SW 1271 (cell line): ENCODE measurements around the gene SPRR4.
"Not testable (repeated sequence)": the region's sequence is repeated elsewhere in the genome, so short reads cannot be mapped to it uniquely, and the experiment has no call there.

Experiments
- DNase-seq, 2 experiments: peaks; one replicate each; lab custom pipeline; 2025; lab: John Stamatoyannopoulos, UW

Gene SPRR4

GRCh38 chr1:152965853-152966252, 4.6 kb upstream of the SPRR4 start:
- DNase-seq = no peak

- no peak for DNase-seq
Measured at GRCh38 chr1:152967201-152967600, 3.2 kb upstream of the SPRR4 start.

- DNase-seq = no peak
Measured at GRCh38 chr1:152968248-152968647, 2.2 kb upstream of the SPRR4 start.

- DNase-seq = no peak
Measured at GRCh38 chr1:152969036-152969435, 1.4 kb upstream of the SPRR4 start.

GRCh38 chr1:152972196-152972886, 1.9 kb downstream of the SPRR4 start:
- DNase-seq = no peak

GRCh38 chr1:152976688-152977087, 6.2 kb downstream of the SPRR4 start:
- DNase-seq = no peak

GRCh38 chr1:152977614-152978013, 7.2 kb downstream of the SPRR4 start:
- DNase-seq = no peak

GRCh38 chr1:152980676-152981075, 10.2 kb downstream of the SPRR4 start:
- no peak for DNase-seq

- no peak for DNase-seq
Measured at GRCh38 chr1:152981146-152981871, 10.9 kb downstream of the SPRR4 start.

- no peak for DNase-seq
Measured at GRCh38 chr1:152982076-152982475, 11.6 kb downstream of the SPRR4 start.

- no peak for DNase-seq
Measured at GRCh38 chr1:152983234-152983633, 12.8 kb downstream of the SPRR4 start.

- no peak for DNase-seq
Measured at GRCh38 chr1:152983743-152984142, 13.3 kb downstream of the SPRR4 start, which contains the start of gene SPRR1A. SPRR1A (plus strand) TSS chr1:152984081; CDS start chr1:152985231, 1,150 bp downstream.

GRCh38 chr1:152986578-152986977, 16.1 kb downstream of the SPRR4 start:
- no peak for DNase-seq

- DNase-seq = no peak
Measured at GRCh38 chr1:152993186-152993585, 22.7 kb downstream of the SPRR4 start.

GRCh38 chr1:152995842-152996241, 25.4 kb downstream of the SPRR4 start:
- no peak for DNase-seq

- DNase-seq = no peak
Measured at GRCh38 chr1:152996633-152997400, 26.4 kb downstream of the SPRR4 start.

- no peak for DNase-seq
Measured at GRCh38 chr1:152997901-152998300, 27.5 kb downstream of the SPRR4 start.

- no peak for DNase-seq
Measured at GRCh38 chr1:152998476-152998875, 28.0 kb downstream of the SPRR4 start.

- DNase-seq = no peak
Measured at GRCh38 chr1:152999818-153000217, 29.4 kb downstream of the SPRR4 start.

GRCh38 chr1:153000294-153000693, 29.8 kb downstream of the SPRR4 start:
- no peak for DNase-seq

- DNase-seq = no peak
Measured at GRCh38 chr1:153001382-153001781, 30.9 kb downstream of the SPRR4 start, which contains the start of gene SPRR3. SPRR3 (plus strand) TSS chr1:153001749; CDS start chr1:153003021, 1,272 bp downstream.

- DNase-seq = not testable (repeated sequence)
Measured at GRCh38 chr1:153011235-153011758, 40.8 kb downstream of the SPRR4 start.
